ENCODE results near the gene PRPF6. TPM values are rescaled to one million over a fixed set of nuclear protein-coding genes. Genes with fewer than 3 reads are reported as not detected.

Gene PRPF6
- total and polyA plus RNA-seq, 2 of the 13 experiments (the other 11 are each of a cell fraction or from before 2014, with no cell fraction given), result 63.7 to 101 TPM

DNA sequence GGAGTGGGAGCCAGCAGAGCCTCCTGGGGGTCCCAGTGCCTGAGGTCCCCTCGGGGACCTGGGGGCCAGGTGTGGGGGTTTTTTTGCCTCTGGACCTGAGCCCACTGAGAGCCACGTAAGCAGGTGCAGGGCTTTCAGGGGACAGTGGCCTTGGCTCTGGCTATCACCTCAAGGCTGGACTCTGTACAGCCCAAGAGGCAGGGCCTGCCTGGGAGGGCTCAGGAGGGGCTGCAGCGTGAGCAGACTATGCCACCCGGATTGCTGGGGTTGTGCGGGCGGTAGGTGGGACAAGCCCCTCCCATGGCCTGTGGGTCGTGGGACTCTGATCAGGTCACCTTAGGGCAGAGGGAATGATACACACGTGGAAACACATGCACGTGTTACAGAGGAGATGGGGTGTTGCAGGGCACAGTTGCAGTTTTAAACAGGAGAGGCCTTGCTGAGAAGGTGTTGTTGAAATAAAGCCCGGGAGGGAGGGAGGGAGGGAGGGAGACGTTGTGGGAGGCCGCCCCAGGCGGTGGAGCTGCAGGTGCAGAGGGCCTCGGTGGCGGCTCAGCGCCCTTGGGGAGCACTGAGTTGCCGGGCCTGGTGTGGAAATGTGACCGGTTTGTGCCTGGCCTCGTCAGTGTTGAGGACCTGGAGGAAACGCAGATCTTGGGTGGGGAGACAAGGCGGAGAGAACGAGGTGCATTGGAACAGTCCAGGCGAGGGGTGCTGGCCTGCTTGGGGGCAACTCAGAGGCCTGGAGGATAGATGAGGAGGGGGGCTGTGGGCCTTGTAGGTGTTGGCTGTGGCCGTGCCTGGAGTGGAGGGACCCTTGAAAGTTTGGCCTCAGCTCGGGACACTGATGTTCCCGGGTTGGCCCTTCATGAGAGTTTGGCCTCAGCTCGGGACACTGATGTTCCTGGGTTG, 84.4 kb downstream of the PRPF6 start (continued):
- TF ChIP-seq, protein P1, sequence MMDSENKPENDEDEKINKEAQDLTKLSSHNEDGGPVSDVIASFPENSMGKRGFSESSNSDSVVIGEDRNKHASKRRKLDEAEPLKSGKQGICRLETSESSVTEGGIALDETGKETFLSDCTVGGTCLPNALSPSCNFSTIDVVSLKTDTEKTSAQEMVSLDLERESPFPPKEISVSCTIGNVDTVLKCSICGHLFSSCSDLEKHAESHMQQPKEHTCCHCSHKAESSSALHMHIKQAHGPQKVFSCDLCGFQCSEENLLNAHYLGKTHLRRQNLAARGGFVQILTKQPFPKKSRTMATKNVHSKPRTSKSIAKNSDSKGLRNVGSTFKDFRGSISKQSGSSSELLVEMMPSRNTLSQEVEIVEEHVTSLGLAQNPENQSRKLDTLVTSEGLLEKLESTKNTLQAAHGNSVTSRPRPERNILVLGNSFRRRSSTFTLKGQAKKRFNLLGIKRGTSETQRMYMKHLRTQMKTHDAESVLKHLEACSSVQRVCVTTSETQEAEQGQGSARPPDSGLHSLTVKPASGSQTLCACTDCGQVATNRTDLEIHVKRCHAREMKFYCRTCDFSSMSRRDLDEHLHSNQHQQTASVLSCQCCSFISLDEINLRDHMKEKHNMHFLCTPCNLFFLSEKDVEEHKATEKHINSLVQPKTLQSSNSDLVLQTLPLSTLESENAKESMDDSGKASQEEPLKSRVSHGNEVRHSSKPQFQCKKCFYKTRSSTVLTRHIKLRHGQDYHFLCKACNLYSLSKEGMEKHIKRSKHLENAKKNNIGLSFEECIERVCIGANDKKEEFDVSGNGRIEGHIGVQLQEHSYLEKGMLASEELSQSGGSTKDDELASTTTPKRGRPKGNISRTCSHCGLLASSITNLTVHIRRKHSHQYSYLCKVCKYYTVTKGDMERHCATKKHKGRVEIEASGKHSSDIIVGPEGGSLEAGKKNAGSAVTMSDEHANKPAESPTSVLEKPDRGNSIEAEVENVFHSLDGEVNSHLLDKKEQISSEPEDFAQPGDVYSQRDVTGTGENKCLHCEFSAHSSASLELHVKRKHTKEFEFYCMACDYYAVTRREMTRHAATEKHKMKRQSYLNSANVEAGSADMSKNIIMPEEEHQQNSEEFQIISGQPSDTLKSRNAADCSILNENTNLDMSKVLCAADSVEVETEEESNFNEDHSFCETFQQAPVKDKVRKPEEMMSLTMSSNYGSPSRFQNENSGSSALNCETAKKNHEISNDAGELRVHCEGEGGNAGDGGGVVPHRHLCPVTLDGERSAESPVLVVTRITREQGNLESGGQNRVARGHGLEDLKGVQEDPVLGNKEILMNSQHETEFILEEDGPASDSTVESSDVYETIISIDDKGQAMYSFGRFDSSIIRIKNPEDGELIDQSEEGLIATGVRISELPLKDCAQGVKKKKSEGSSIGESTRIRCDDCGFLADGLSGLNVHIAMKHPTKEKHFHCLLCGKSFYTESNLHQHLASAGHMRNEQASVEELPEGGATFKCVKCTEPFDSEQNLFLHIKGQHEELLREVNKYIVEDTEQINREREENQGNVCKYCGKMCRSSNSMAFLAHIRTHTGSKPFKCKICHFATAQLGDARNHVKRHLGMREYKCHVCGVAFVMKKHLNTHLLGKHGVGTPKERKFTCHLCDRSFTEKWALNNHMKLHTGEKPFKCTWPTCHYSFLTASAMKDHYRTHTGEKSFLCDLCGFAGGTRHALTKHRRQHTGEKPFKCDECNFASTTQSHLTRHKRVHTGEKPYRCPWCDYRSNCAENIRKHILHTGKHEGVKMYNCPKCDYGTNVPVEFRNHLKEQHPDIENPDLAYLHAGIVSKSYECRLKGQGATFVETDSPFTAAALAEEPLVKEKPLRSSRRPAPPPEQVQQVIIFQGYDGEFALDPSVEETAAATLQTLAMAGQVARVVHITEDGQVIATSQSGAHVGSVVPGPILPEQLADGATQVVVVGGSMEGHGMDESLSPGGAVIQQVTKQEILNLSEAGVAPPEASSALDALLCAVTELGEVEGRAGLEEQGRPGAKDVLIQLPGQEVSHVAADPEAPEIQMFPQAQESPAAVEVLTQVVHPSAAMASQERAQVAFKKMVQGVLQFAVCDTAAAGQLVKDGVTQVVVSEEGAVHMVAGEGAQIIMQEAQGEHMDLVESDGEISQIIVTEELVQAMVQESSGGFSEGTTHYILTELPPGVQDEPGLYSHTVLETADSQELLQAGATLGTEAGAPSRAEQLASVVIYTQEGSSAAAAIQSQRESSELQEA (CRISPR knock-in tag; IDR thresholded peaks at IDR 0.05; ENCODE audit: not compliant biosample characterization), result peak; percentile 86
- TF ChIP-seq U2AF2 (IDR thresholded peaks at IDR 0.05; ENCODE audit: low read depth, low read length) (no peak), ARID2 (CRISPR knock-in tag; IDR thresholded peaks at IDR 0.05; ENCODE audit: borderline replicate concordance) (no peak), NONO (IDR thresholded peaks at IDR 0.05) (no peak), NONO (CRISPR knock-in tag; conservative IDR thresholded peaks at IDR 0.05) (peak; percentile 99), TOPORS (CRISPR knock-in tag; IDR thresholded peaks at IDR 0.05) (0 out of 2 replicates have a peak, but pooled peaks have one; percentile 46), PAF1 (CRISPR knock-in tag; IDR thresholded peaks at IDR 0.05) (peak; percentile 69), ZNF563 (CRISPR knock-in tag; IDR thresholded peaks at IDR 0.05) (peak; percentile 39; the same call in 1 of the 2 replicates), NFE2 (CRISPR knock-in tag; IDR thresholded peaks at IDR 0.05) (no peak), DR1 (CRISPR knock-in tag; IDR thresholded peaks at IDR 0.05) (0 out of 2 replicates have a peak, but pooled peaks have one; percentile 18), ZIK1 (CRISPR knock-in tag; IDR thresholded peaks at IDR 0.05; ENCODE audit: borderline replicate concordance, low read depth) (no peak; the same call in 1 of the 2 replicates), REPIN1 (CRISPR knock-in tag; IDR thresholded peaks at IDR 0.05; ENCODE audit: borderline replicate concordance, low read depth) (0 out of 2 replicates have a peak, but pooled peaks have one; percentile 40), YEATS4 (CRISPR knock-in tag; IDR thresholded peaks at IDR 0.05; ENCODE audit: borderline replicate concordance) (peak; percentile 42; the same call in 1 of the 2 replicates), ZNF780A (CRISPR knock-in tag; IDR thresholded peaks at IDR 0.05) (no peak), FOSL2 (CRISPR knock-in tag; IDR thresholded peaks at IDR 0.05) (peak; percentile 47; the same call in 1 of the 2 replicates)
- TF ChIP-seq, protein P2, sequence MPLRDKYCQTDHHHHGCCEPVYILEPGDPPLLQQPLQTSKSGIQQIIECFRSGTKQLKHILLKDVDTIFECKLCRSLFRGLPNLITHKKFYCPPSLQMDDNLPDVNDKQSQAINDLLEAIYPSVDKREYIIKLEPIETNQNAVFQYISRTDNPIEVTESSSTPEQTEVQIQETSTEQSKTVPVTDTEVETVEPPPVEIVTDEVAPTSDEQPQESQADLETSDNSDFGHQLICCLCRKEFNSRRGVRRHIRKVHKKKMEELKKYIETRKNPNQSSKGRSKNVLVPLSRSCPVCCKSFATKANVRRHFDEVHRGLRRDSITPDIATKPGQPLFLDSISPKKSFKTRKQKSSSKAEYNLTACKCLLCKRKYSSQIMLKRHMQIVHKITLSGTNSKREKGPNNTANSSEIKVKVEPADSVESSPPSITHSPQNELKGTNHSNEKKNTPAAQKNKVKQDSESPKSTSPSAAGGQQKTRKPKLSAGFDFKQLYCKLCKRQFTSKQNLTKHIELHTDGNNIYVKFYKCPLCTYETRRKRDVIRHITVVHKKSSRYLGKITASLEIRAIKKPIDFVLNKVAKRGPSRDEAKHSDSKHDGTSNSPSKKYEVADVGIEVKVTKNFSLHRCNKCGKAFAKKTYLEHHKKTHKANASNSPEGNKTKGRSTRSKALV (CRISPR knock-in tag; IDR thresholded peaks at IDR 0.05), result no peak
- TF ChIP-seq, protein P3, sequence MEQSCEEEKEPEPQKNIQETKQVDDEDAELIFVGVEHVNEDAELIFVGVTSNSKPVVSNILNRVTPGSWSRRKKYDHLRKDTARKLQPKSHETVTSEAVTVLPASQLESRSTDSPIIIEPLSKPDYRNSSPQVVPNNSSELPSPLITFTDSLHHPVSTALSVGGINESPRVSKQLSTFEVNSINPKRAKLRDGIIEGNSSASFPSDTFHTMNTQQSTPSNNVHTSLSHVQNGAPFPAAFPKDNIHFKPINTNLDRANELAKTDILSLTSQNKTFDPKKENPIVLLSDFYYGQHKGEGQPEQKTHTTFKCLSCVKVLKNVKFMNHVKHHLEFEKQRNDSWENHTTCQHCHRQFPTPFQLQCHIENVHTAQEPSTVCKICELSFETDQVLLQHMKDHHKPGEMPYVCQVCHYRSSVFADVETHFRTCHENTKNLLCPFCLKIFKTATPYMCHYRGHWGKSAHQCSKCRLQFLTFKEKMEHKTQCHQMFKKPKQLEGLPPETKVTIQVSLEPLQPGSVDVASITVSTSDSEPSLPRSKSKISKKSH (CRISPR knock-in tag; IDR thresholded peaks at IDR 0.05; ENCODE audit: borderline replicate concordance), result peak; percentile 60; the same call in 1 of the 2 replicates

Measured in HepG2 (cell line).